Ishikawa (cell line): ENCODE results near the gene PAQR9.

ENCODE experiments used
- EP300 ChIP-seq: IDR thresholded peaks from 2 replicates; pipeline ENCODE4 v1.6.1; 2012; ENCODE audit warnings: borderline replicate concordance
- TAF1 ChIP-seq: IDR thresholded peaks from 2 replicates; pipeline ENCODE4 v1.6.1; 2012; ENCODE audit warnings: low read depth, mild to moderate bottlenecking
- TCF12 ChIP-seq: IDR thresholded peaks from 2 replicates; pipeline ENCODE4 v1.6.1; 2012; ENCODE audit warnings: low read depth

DNA sequence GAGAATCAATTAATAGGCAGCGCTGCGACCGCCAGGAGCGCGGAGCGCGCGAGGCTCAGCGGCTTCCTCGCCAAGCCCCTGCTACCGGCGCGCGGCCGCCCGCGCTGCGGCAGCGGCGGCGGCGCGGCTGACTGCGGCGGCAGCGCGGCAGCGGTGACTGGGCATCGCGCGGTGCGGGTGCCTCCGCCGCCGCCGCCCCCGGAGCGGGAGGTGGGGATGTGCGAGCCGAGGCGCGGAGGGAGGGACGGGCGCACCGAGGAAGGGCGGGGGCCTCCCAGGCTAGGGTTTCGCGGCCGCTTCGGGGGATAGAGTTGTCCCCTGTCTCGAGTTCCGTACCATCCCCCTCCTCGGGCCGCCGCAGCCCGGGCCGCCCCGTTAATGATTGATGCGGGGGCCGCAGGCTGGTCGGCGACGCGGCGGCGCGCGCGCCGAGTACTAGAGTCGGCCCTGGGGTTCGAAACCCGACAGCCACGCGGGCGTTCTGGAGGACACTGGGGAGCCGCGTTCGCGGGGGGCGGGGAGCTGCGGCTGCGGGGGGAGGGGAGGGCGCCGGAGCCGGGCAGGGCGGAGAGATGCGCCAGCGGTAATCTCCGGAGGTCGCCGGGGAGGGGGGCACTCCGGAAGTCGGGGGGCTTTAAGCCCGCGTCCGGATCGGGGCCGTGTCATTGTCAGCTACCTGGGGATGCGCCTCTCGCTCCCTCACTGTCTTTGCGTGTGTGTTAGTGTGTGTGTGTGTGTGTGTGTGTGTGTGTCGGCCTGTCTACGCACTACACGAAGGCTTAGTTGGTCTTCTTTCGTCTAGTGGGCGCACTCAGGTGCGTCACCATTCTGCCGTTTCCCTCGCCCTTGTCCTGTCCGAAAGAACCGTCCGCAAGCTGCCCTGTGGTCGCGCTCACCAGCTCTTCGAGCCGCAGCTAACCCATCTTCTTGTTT lies at the start of gene PAQR9:
- TF ChIP-seq TCF12 (no peak), EP300 (no peak), TAF1 (peak; percentile 31; the same call in 1 of the 2 replicates)
